ENCODE results near the gene KIAA1217. TPM values are rescaled to one million over a fixed set of nuclear protein-coding genes. Genes with fewer than 3 reads are reported as not detected.

Gene KIAA1217
- total and polyA plus RNA-seq, 2 of the 8 experiments (the other 6 are each of a cell fraction or from before 2014, with no cell fraction given) = 4.5 to 15.6 TPM

DNA sequence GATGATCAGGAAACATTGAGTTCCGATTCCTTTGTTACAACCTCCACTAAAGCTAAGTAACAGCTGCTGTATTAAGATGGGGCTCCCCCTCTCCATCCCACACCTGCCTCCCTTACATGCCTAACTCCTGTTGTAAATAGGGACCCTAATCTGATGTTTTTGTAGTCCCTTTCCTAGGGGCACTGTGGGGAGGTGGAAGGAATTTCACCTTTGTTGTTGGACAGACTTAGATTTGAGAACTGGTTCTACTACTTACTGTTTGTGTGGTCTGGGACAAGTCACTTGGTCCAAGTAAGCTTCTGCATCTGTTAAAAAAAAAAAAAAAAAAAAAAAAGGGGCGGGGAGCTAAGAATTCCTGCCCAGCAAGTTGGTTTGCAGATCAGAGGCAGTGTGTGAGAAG, 42.6 kb downstream of the KIAA1217 start:
- Histone ChIP-seq H3K18ac (ENCODE audit: extremely low read depth, low read length) (0 out of 2 replicates have a peak overlapping the region, but pooled peaks have one; percentile 20), H3K23ac (ENCODE audit: insufficient read length) (no peak overlapping the region), H3K4me2 (ENCODE audit: insufficient read depth in 1 of 2, low read depth in 2 of 2, low read length in 2 of 2) (peak overlapping the region; percentile 31 to 33; a peak in 2 of 4 replicates), H3K14ac (ENCODE audit: insufficient read length) (no peak overlapping the region), H3K79me1 (ENCODE audit: low read depth, low read length) (no peaks in the 10 kb centered on the region), H4K20me1 (replicated peaks in 1 of 2; ENCODE audit: control insufficient read depth in 1 of 2, insufficient read depth in 2 of 2, low read length in 2 of 2) (no peaks in the 10 kb centered on the region), H2BK15ac (ENCODE audit: low read length) (no peak overlapping the region), H3K27ac (ENCODE audit: low read depth, low read length) (no peak overlapping the region), H2BK20ac (ENCODE audit: low read length) (no peak overlapping the region), H3K4ac (replicated peaks; ENCODE audit: insufficient read length, low read depth, low read length) (no peak overlapping the region), H2BK120ac (replicated peaks; ENCODE audit: low read depth, low read length) (no peak overlapping the region), H2AK5ac (ENCODE audit: low read depth, low read length) (no peak overlapping the region), H3K36me3 (ENCODE audit: control insufficient read depth in 2 of 4, insufficient read depth in 4 of 4, low read length in 3 of 4) (no peaks in the 10 kb centered on the region), H3K56ac (replicated peaks; ENCODE audit: insufficient read length, low read depth, low read length) (no peak overlapping the region), H2BK12ac (ENCODE audit: low read depth, low read length) (no peak overlapping the region), H3K79me2 (ENCODE audit: control insufficient read depth in 1 of 2, insufficient read depth in 2 of 2, low read length in 2 of 2) (no peaks in the 10 kb centered on the region), H3K9me3 (ENCODE audit: insufficient read depth in 2 of 2, low read depth in 1 of 2, low read length in 1 of 2) (no peaks in the 10 kb centered on the region), H4K5ac (ENCODE audit: insufficient read length, low read depth, low read length) (no peak overlapping the region), H2BK5ac (ENCODE audit: low read depth, low read length) (no peak overlapping the region), H4K8ac (ENCODE audit: extremely low read depth, insufficient read depth, low read length) (no peak overlapping the region), H3K4me1 (replicated peaks in 1 of 4; ENCODE audit: control insufficient read depth in 3 of 4, insufficient read depth in 4 of 4, low read length in 3 of 4) (peaks cover 5 to 28% (median 17%) of the 10 kb centered on the region in 4 experiments; a peak in 6 of 7 replicates), H4K91ac (replicated peaks; ENCODE audit: insufficient read length, low read length) (no peak overlapping the region), H3K27me3 (replicated peaks in 1 of 4; ENCODE audit: control insufficient read depth in 3 of 4, extremely low read depth in 1 of 4, insufficient read depth in 3 of 4, low read length in 3 of 4) (no peaks in the 10 kb centered on the region), H2AFZ (ENCODE audit: low read length) (no peak overlapping the region), H3K9ac (replicated peaks in 1 of 4; ENCODE audit: extremely low read depth in 1 of 4, low read depth in 3 of 4, low read length in 3 of 4) (no peak overlapping the region), H3K23me2 (ENCODE audit: low read depth, low read length) (no peaks in the 10 kb centered on the region), H3K4me3 (ENCODE audit: extremely low read depth in 1 of 4, insufficient read depth in 2 of 4, low read depth in 3 of 4, low read length in 4 of 4) (no peak overlapping the region)
- 100% methylated on average over 1 of the region's 2 CpGs; no CpG with 5 or more reads in 1 of the 2 experiments for WGBS, 2 experiments (ENCODE audit: extremely low coverage in 1 of 2, insufficient coverage in 1 of 2, insufficient read length in 1 of 2, insufficient replicate concordance in 2 of 2, low coverage in 1 of 2, low lambda C conversion rate in 2 of 2, missing lambda C conversion rate in 1 of 2)
- peak; percentile 90 for FAIRE-seq
- peak in 1 of 2 experiments; percentile 19 for DNase-seq (ENCODE audit: low read depth in 1 of 2, low spot score in 2 of 2)
- POLR2A ChIA-PET (ENCODE audit: partially characterized antibody) = interaction anchor here (1.4 to 1.5 kb wide), 4 partner anchors 11 to 132 kb away, joined by 3 to 6 read pairs (median 4); no protein-coding TSS in a partner anchor
- CTCF ChIA-PET (ENCODE audit: partially characterized antibody) = interaction anchor here (0.8 to 2.1 kb wide), 6 partner anchors 12 to 188 kb away, joined by 3 to 8 read pairs (median 3); no protein-coding TSS in a partner anchor
- no peak for TF ChIP-seq FOSL1 (IDR thresholded peaks at IDR 0.05; ENCODE audit: insufficient read depth, low read depth, low read length)
- no peak for TF ChIP-seq MAFK (IDR thresholded peaks at IDR 0.05; ENCODE audit: low read depth, low read length)
- TF ChIP-seq SAP30 (IDR thresholded peaks at IDR 0.05; ENCODE audit: insufficient read depth, insufficient replicate concordance, low read length) = no peak
- peak; percentile 74 for TF ChIP-seq POLR2AphosphoS5 (IDR thresholded peaks at IDR 0.05; ENCODE audit: low read depth, low read length)
- TF ChIP-seq RAD21 (IDR thresholded peaks at IDR 0.05 in 1 of 2, conservative IDR thresholded peaks at IDR 0.05 in 1 of 2; ENCODE audit: low read depth in 2 of 2, low read length in 2 of 2) = peak in 1 of 2 experiments; percentile 6; a peak in 2 of 4 replicates
- no peak for TF ChIP-seq HDAC6 (IDR thresholded peaks at IDR 0.05; ENCODE audit: low read depth, low read length)
- TF ChIP-seq CHD2 (IDR thresholded peaks at IDR 0.05; ENCODE audit: low read length) = 0 out of 2 replicates have a peak, but pooled peaks have one; percentile 23
- no peak for TF ChIP-seq KDM4A (IDR thresholded peaks at IDR 0.05; ENCODE audit: low read depth, low read length, severe bottlenecking)
- no peak for TF ChIP-seq SIN3A (conservative IDR thresholded peaks at IDR 0.05 in 1 of 2, IDR thresholded peaks at IDR 0.05 in 1 of 2; ENCODE audit: low read depth in 1 of 2, low read length in 2 of 2)
- peak; percentile 50; the same call in 1 of the 2 replicates for TF ChIP-seq TEAD4 (IDR thresholded peaks at IDR 0.05; ENCODE audit: low read depth, low read length)
- TF ChIP-seq, protein P1, sequence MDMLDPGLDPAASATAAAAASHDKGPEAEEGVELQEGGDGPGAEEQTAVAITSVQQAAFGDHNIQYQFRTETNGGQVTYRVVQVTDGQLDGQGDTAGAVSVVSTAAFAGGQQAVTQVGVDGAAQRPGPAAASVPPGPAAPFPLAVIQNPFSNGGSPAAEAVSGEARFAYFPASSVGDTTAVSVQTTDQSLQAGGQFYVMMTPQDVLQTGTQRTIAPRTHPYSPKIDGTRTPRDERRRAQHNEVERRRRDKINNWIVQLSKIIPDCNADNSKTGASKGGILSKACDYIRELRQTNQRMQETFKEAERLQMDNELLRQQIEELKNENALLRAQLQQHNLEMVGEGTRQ (IDR thresholded peaks at IDR 0.05; ENCODE audit: low read length) = no peak
- no peak for TF ChIP-seq SP2 (IDR thresholded peaks at IDR 0.05; ENCODE audit: low read length)

All from H1 (cell line).